Activated T-cell treated with anti-CD3 and anti-CD28 coated beads for 1 hour (primary cell): Measurements from ENCODE around the gene CACNA1C.

ENCODE experiments used
- DNase-seq: peaks from one replicate; pipeline ENCODE4 v3.0.0-alpha.2; 2020; ENCODE audit warnings: low read depth

CACNA1C gene

GRCh38 chr12:2035431-2036055, 17.2 kb upstream of the CACNA1C start:
- no peak for DNase-seq

- DNase-seq = no peak
Observed at GRCh38 chr12:2039034-2039433, 13.8 kb upstream of the CACNA1C start.

GRCh38 chr12:2043054-2043453, 9.7 kb upstream of the CACNA1C start:
- no peak for DNase-seq

- DNase-seq = no peak
Observed at GRCh38 chr12:2044165-2044564, 8.6 kb upstream of the CACNA1C start.

- no peak for DNase-seq
Observed at GRCh38 chr12:2046957-2047356, 5.8 kb upstream of the CACNA1C start.

GRCh38 chr12:2047752-2048151, 5.0 kb upstream of the CACNA1C start:
- no peak for DNase-seq

GRCh38 chr12:2049604-2050540, 2.9 kb upstream of the CACNA1C start:
- no peak for DNase-seq

GRCh38 chr12:2051700-2052621, 826 bp upstream of the CACNA1C start:
- no peak for DNase-seq

- no peak for DNase-seq
Observed at GRCh38 chr12:2053691-2054090, 904 bp downstream of the CACNA1C start.

- no peak for DNase-seq
Observed at GRCh38 chr12:2054091-2055018, 1.6 kb downstream of the CACNA1C start.

GRCh38 chr12:2057041-2057794, 4.4 kb downstream of the CACNA1C start:
- DNase-seq = peak; percentile 24

GRCh38 chr12:2057795-2058408, 5.1 kb downstream of the CACNA1C start:
- DNase-seq = no peak

GRCh38 chr12:2058837-2059236, 6.0 kb downstream of the CACNA1C start:
- DNase-seq = no peak

- DNase-seq = no peak
Observed at GRCh38 chr12:2061402-2061801, 8.6 kb downstream of the CACNA1C start.

GRCh38 chr12:2064071-2064507, 11.3 kb downstream of the CACNA1C start:
- DNase-seq = no peak

GRCh38 chr12:2068653-2069052, 15.9 kb downstream of the CACNA1C start:
- DNase-seq = no peak

GRCh38 chr12:2070440-2071045, 17.8 kb downstream of the CACNA1C start:
- DNase-seq = no peak

- no peak for DNase-seq
Observed at GRCh38 chr12:2074792-2075191, 22.0 kb downstream of the CACNA1C start.

- no peak for DNase-seq
Observed at GRCh38 chr12:2075508-2076195, 22.9 kb downstream of the CACNA1C start.
